A673 (cell line): Measurements from ENCODE around the gene OOSP1.

Source experiments
- CTCF ChIP-seq: fragments of 300-800, 200-600 bp; sonication (generic); conservative IDR thresholded peaks from 2 replicates; pipeline ENCODE4 v1.5.1; 2017; ENCODE audit warnings: low read depth, mild to moderate bottlenecking, antibody characterized with exemption, low read length, moderate library complexity, mixed read lengths
- EZH2 ChIP-seq: fragments of 200-600 bp; sonication (generic); IDR thresholded peaks from 2 replicates; pipeline ENCODE4 v1.6.1; 2017; ENCODE audit warnings: borderline replicate concordance, low read depth, mild to moderate bottlenecking, mixed read lengths, antibody characterized with exemption, low read length; ENCODE audit not compliant: poor library complexity, severe bottlenecking

DNA sequence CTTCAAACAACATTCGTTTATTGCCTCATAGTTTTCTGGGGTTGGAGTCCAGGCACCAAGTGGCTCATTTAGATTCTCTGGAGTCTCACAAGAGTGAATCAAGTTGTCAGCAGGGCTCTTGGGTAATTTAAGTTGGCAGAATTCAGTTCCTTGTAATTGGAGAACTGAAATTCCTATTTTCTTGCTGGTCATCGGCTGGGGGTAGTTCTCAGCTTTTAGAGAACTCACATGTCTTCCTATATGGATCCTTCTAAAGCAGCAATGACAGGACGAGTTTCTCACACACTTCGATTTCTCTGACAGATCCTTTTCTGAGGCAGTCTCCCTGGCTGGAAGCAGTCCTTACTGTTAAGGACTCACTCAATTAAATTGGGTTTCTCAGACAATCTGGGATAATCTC lies 61.5 kb downstream of the OOSP1 start:
- no peak for TF ChIP-seq CTCF
- TF ChIP-seq EZH2: no peak
